Endometrium (tissue), 2 donors: Measurements from ENCODE around the gene CDCA8.

Experiments used
- FAIRE-seq: peaks from 2 replicates; lab custom pipeline; 2012; peaks lifted over from hg19 to GRCh38; lab: Jason Lieb, UNC
- donor health status: control.
- donor health status: control.

CDCA8 gene

DNA sequence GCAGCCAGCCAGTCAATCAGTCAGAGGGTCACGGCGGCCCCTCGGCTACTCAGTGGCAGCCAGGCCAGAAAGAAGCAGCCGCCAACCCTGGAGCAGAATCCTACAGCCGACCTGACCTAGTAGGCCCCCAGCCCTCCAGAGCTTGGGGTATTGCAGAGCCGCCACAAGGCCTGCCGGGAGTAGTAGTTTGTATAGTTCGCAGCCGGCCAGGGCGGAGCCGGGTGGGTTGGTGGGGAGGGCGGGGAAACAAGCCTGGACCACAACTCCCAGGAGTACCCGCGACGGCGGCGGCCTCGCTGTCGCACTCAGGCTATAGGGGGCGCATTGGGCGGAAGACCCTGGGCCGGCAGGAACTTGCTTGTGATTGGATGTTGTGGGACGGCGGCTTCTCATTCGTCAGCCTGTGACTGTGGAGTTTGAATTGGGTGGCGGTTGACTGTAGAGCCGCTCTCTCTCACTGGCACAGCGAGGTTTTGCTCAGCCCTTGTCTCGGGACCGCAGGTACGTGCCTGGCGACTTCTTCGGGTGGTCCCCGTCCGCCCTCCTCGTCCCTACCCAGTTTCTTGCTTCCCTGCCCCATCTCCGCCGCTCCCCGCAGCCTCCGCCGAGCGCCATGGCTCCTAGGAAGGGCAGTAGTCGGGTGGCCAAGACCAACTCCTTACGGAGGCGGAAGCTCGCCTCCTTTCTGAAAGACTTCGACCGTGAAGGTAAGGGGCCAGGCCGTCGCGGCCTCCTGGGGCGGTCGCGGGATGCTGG is at the start of gene CDCA8:
TSS of gene CDCA8 (plus strand) at position 439 of the 756 bp plus-strand sequence. CDS start at position 614, 175 bp downstream.
- peak; percentile 68 for FAIRE-seq

DNA sequence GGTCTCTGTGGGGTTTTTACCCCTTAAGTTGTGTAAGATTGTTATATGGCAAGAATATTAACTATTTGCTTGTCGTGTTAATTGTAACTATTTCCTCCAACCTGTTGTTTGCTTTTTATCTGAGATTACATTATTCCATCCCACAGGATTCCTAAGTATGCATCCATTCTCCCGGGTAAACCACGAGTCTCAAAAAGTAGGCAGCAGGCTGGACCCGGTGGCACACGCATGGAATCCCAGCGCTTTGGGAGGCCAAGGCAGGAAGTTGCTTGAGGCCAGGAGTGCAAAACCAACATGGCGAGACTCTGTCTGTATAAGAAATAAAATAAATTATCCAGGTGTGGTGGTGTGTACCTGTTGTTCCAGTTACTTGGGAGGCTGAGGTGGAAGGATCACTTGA is 45.0 kb upstream of the CDCA8 start:
- FAIRE-seq, result no peak

DNA sequence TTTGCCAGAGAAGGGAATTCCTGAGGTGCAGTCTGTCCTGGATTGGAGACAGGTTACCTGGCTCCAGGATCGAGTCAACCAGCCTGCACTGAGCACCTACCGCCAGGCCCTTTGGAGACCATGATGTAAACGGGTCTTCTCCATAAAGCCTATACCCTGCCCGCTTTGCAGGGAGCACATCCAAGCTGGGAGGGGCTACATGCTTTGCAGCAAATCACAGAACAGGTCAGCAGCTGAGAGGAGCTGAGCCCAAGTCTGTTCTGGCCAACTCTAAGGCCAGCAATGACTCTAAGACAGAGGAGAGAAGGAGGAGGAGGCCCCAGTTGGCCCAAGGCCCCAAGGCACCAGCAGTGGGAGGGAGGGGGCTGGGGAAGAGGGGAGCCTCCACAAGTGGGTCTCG is 42.1 kb upstream of the CDCA8 start:
- FAIRE-seq, result no peak

DNA sequence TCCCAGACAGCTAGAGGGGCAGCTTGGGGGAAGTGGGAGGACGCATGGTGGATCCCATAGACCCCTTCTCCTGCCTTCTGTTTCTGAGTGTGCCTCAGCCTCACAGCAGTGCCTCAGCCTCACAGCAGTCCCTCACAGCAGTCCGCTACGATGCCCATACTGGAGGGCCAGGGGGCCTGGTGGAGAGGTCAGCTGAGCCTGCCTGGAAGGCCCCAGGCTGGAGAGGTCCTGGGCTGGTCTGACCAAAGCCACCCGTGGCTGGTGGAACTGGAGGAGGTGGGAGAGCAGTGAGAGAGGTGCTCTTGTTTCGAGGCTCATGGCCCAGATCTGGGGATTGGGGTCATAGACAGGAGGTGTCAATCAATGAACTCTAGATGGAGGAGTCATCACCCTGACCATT is 41.6 kb upstream of the CDCA8 start:
- no peak for FAIRE-seq

DNA sequence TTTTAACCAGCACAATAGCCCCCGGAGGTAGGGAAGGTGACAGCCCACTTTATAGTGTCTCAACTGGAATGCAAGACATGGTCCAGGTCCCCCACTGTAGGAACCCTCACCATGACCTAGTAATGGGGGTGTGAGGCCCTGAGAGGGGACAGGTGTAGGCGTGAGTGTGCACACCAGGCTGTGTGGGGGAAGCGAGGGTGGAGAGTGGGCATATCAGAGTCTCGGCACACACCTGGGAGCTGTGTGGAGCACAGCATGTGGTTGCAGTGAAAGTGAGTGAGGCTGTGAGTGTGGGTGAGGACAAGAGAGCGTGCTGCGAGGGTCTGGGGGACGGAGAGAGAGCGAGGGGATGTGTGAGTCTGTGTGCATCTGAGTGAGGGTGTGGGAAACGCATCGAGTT is 40.5 kb upstream of the CDCA8 start:
- no peak for FAIRE-seq

DNA sequence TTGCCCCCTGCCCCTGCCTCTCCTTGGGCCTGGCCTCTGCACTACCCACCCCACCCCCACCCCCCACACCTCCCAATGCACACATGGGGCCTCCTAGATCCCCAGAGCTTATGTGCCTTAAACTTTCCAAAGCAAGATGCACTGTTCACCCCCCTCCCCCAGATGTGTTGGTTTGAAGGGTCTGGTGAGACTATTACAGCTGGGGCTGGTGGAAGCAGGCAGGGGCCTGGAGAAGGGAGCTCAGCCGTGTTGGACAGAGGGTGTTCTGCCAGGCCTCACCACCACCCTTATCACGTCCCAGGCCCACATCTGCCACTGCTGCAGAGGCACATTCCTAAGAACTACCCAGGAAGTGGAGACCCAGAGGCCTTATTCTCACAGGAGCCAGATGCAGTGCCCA is 39.3 kb upstream of the CDCA8 start:
- FAIRE-seq, result no peak

DNA sequence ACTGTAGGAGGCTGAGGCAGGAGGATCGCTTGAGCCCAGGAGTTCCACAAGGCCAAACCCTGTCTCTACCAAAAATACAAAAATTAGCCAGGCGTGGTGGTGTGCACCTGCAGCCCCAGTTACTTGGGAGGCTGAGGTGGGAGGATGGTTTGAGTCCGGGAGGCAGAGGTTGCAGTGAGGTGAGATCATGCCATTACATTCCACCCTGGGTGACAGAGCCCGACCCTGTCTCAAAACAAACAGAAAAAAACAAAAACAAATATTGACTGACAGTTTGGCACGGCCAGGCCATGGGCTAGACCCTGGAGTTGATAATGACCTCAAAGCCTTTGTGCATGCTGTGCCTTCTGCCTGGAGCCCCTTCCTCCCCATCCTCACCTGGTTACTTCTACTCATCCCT is 38.4 kb upstream of the CDCA8 start:
- FAIRE-seq, result no peak

DNA sequence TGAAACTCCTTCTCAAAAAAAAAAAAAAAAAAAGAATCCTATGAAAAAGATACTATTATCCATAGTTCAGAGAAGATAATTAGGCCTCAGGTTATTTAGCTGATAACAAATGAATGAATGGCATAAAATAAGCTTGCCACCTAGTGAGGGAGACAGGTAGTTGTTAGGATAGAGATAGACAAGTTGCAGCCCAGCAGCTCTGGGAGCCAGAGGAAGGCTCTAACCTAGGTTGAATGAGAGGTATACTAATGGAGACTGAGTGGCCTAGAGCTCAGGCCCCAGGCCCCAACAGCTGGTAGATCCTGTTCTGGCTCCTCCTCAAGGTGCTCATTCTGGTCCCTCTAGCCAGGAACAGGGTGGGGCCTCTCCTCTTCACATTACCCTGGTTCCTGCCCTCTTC is 37.0 kb upstream of the CDCA8 start:
- no peak for FAIRE-seq

DNA sequence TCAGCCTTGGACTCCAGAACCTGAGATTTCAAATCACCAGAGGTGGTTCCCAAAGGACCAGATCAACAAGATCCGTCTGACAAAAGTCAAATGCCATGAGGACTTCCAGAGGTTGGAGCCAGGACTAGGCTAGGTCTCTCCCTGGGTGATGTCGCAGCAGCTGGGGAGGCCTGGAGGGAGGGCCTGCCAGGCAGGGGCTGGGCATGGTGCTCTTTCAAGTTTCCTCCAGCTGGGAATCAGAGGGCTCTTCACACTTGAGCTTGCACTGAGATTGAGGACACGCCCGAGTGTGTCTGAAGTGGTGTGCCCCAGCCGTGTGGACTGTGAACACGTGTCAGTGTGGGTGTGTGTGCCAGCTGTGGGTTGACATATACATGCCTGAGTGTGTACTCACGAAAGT is 36.3 kb upstream of the CDCA8 start:
- no peak for FAIRE-seq

DNA sequence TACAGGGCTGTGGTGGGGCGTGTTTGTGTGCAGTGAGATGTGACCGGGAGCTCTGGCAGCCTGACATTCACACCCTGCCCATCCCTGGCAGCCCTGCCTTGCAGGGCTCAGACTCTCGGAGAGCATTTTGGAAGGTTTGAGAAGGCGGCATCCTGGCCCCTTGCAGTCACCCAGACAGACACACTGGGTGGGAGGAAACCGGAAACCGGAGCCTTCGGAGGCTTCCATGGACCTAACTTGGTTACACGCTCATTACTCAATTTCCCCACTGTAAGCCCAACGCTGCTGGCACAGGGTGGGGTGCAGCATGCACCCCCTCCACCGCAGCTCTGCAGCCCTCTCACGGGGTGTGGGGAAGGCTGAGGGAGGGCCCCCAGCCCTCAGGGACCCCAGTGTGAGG is 35.4 kb upstream of the CDCA8 start:
- no peak for FAIRE-seq

DNA sequence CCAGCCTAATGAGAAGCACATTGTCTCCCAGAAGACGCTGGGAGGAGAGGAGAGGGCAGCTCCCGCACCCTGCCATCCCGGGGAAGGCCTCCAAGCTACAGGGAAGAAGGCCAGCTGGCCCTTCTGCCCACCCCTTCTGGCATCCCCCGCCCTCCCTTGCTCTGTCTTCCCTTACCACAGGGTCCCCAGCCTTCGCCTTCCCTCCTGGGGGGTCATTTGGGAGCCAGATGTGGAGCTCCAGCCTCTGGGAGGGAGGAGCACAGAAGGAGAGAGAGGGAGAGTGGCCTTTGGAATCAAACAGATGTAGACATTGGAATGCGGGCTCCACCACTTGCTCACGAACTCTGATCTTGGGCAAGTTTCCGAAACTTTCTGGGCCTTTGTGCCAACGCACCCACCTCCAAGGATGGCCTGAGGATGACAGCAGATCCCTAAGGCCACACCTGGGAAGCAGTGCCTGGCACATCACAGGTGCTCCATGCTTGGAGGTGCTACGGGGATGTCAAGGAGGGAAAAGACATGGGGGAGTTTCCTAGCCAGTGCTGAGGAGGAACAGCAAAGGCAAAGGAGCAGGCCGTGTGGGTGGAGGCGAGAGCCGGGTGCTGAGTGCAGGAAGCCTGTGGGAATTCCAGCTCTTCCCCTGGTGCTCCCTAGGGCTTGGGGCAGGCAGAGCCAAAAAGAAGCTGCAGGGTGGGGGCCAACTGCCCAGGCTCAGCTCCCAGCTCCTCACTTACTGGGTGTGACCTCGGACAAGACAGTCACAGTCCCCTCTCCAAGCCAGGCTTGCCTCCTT is 34.5 kb upstream of the CDCA8 start:
- no peak for FAIRE-seq

DNA sequence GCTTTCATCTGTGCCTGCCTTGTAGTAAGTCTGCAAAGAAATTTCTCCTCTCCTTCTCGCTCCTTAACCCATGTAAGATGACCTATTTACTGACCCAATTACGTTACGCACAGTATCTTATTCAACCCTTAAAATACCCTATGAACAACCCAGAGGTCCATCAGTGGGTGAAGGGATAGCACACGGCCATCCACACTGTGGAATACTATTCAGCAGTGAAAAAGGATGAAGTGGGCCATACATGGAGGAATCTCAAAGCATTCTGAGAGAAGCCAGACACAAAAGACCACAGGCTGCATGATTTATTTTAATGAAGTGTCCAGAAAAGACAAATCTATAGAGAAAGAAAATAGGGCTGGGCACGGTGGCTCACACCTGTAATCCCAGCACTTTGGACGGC is 33.8 kb upstream of the CDCA8 start:
- no peak for FAIRE-seq

DNA sequence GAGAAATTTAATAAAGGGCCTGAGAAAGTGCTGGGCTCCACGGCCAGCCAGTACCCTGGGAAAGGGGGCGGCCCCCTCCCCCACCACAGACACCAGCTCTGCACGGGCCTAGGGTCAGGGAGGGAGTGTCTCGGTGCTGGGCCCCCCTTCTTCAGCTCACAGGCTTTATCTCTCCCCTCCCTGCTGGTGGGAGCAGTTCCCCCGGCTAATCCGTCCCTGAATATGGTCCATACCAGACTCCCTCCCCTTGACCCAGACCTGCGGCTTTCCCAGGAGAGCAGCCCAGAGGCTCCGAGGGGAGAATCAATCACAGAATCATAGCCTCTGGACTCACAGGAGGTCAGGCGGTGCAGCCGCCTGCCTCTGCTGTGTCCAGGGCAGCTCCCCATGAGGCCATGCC is 31.7 kb upstream of the CDCA8 start:
- FAIRE-seq, result no peak

DNA sequence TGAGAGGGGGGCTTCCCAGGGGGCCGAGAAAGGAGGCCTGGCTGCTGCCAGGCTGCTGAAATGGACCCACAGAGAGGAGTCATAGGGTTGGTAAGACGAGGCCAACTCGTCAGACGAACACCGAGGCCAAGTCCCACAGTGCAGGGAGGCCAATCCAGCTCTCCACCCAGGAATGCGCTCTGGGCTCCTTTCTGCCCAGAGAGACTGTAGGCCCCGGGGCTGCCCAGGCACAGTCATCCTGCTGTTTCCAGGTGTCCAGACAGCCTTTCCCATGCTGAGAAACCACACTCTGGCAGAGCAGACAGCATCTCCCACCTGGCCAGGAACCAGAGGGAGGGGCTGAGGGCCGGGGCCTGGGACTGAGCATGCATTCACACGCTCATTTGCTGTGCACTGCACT is 30.9 kb upstream of the CDCA8 start:
- FAIRE-seq, result no peak

DNA sequence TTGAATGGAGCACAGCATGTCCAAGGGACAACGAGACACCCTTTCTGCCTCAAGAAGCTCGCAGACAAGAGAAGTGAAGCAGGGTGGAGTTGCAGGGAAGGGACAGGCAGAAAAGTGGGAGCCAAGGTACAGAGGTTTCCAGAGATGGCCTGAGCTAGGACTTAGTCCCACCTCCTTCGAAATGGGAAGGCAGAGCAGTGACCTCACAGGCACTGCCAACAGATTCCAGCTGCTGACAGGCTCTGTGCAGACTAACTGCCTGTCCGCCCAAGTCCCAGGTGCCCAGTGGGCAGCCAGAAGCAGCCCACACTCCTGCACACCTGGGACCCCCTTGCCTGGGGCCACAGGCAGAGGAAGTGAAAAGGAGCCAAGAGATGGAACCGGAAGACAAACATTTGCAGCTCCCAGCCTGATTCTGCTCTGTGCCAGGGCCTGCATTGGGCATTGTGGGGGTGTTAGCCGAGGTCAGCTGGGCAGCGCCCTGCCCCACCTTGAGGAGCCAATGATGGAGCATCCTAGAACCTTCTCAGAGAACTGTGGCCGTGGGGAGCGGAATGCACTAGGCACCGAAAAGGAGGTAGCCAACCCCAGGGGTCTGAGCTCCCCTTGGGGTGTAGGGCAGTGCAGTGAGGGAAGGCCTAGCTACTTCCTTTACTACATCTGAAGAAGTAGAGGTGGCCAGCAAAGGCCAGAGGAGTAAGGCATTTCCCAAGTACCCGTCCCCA is 30.1 kb upstream of the CDCA8 start:
- no peak for FAIRE-seq

DNA sequence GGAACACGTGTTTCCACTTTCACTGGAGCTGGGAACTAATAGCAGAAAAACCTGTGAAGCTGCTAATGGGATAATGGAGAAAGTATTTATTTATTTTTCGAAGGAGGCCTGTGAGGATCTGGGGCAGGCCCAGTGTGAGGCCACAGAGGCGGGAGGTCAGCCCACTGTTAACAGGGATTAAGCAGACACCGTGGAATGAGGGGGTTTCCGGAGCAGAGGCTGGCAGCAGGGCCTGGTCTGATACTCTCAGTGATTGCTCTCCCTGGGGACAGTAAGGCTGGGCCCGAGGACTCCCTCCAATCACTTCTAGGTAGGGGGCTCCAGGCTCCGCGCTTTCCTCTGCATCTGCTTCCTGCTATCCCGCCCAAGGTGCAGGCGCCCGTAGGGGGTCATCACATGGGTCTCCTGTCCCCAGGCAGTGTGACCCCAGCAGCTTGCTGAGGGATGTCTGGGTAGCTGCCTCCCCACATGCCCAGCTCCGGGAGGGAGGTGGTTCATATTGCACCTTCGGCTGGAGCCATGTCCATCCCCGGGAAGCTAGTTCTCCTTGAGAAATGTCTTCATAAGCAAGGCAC is 28.8 kb upstream of the CDCA8 start:
- FAIRE-seq, result no peak

DNA sequence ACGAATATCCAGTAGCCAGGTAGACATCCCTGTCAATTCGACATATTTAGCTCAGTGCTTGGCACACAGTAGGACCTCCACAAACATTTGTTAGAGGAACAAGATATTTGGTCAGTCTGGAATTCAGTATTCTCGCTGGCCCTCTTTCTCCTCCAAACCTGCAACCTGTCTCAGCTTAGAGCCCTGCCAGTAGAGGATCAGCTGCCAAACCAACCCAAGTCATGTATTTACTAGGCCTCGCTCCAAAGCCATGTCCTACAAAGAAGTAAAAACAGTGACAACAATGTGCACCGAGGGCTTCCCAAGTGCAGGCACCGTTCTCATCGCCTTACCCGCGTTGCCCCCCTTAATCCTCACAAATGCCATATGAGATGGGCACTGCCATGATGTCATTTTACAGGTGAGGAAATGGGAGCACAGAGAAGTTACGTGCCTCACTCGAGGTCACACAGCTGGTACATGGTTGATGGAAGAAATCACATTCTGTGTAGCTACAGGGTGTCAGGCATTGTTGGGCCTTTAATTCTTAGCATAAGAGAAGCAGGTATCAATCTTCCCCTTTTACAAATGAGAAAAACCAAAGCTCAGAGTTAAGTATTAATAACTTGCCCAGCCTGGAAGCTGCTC is 26.0 kb upstream of the CDCA8 start:
- FAIRE-seq, result no peak

DNA sequence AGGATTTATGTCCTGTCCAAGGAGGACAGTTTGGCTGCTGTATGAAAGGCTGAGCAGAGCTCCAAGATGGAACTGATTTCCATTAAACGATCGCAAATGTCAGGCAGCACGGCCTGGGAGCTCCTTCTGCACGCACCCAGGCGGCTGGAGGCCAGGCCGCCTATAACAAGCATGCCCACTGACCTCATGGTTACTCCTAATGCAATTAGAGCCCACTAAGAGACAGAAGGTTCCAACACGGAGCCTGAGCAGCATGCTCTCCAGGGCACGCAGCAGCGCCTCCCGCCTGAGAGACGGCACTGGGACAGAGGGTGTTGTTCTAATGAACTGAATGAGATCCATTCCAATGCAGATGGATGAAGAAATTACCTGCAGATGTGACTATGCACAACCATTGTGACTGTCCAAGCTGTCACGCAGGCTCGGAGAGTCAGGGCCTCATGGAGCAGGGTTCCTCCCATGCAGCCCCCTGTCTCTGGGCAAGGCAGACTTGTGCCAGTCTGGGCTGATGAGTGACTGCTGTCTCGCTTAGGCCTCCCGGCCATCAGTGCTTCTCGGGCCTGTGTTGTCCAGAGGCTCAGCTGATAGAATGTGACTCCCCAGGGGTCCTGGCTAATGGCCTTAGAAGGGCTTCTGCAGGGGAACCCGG is 25.2 kb upstream of the CDCA8 start:
- FAIRE-seq, result no peak

DNA sequence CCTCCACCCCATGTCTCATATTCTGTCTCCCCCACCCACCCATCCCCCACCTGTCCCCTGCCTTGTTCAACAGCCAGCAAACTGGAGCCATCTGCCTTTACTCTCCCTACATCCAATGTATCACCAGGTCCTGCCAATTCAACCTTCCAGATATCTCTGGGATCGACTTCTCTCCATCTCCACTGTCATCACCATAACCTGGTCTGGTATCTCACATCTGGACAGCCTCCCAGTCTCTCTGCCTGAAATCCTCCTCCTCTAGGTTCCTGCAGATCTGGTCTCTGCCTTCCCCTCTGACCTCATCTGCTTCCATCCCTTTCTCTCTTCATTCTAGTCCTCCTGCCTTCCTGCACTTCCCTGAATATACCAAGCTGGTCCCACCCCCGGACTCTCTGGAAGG is 22.2 kb upstream of the CDCA8 start:
- FAIRE-seq, result no peak

DNA sequence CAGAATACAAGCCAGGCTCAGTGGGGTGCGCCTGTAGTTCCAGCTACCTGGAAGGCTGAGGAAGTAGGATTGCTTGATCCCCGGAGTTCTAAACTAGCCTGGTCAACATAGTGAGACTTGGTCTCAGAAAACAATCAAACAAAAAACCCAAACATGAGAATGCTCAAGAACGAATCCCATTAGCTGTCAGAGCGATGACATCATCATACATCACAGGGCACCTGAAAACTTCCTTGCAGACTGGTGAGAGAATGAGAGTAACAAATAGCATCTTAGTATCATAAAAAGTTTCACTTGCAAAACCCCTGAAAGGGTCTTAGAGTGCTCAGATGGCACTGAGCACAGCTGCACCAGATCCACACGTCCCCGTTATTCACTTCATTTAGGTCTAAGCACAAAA is 21.1 kb upstream of the CDCA8 start:
- FAIRE-seq, result no peak

DNA sequence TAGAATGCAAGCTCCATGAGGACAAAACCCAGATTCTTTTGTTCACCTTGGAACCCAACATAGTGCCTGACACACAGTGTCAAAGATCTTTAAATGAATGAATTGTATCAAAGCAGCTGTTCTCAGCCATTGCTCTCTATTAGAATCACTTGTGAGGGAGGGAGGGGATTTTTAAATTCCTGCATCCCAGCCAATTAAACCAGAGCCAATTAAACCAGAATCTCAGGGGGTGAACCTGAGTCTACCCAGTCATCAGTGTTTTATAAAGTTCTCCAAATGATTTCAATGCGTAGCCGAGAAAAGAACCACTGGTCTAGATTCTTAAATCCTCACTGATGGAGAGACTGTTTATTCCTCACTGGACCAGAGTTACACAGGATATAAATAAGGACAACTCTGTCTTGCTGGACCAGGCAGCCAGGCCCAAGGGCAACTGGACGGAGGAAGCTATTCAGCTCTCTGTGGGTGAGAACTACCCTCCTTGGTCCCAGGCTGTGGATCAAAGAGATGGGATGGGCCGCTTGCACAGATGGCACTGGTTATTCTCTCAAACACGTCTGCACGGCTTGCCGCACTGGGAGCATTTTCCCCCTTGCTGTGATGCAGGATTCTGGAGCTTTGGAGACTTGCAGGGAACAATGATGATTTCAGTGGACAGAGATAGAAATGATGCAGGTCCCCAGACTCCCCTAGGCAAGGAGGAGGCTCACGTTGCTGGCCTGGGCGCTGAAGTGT is 20.0 kb upstream of the CDCA8 start:
- FAIRE-seq, result no peak
